ENCODE measurements around the gene GSC2.

DNA sequence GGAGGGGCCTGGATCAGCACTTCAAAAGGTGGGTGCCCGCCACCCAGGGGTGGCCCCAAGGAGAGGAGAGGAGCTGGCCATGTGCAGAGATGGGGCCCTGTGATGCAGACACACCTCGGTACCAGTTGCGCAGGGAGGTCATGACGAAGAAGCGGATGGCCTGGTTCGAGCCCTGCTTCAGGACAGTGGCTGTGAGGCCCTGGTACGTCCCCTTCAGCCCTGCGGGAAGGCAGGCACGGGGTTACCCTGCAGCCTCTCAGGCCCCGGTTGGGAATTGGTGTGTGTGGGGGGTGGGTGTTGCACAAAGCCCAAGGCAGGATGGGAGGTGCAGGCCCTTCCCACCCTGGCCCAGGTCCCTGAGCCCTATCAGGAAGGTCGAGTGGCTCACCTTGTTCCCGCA lies 26.6 kb upstream of the GSC2 start:
- TF ChIP-seq, protein P1, sequence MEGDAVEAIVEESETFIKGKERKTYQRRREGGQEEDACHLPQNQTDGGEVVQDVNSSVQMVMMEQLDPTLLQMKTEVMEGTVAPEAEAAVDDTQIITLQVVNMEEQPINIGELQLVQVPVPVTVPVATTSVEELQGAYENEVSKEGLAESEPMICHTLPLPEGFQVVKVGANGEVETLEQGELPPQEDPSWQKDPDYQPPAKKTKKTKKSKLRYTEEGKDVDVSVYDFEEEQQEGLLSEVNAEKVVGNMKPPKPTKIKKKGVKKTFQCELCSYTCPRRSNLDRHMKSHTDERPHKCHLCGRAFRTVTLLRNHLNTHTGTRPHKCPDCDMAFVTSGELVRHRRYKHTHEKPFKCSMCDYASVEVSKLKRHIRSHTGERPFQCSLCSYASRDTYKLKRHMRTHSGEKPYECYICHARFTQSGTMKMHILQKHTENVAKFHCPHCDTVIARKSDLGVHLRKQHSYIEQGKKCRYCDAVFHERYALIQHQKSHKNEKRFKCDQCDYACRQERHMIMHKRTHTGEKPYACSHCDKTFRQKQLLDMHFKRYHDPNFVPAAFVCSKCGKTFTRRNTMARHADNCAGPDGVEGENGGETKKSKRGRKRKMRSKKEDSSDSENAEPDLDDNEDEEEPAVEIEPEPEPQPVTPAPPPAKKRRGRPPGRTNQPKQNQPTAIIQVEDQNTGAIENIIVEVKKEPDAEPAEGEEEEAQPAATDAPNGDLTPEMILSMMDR (conservative IDR thresholded peaks at IDR 0.05) = no peak
- TF ChIP-seq ZFX (IDR thresholded peaks at IDR 0.05) = no peak
